ENCODE measurements around the gene ACTL10. TPM values are rescaled to one million over a fixed set of nuclear protein-coding genes. Genes with fewer than 3 reads are reported as not detected.

Gene ACTL10
- total and polyA plus RNA-seq, 2 of the 13 experiments (the other 11 are each of a cell fraction or from before 2014, with no cell fraction given), result not detected

- no peak for TF ChIP-seq RBFOX2 (IDR thresholded peaks at IDR 0.05; ENCODE audit: low read depth, low read length)
- TF ChIP-seq ASH2L (IDR thresholded peaks at IDR 0.05; ENCODE audit: insufficient read length, low read depth, low read length), result no peak
- TF ChIP-seq, protein P1, sequence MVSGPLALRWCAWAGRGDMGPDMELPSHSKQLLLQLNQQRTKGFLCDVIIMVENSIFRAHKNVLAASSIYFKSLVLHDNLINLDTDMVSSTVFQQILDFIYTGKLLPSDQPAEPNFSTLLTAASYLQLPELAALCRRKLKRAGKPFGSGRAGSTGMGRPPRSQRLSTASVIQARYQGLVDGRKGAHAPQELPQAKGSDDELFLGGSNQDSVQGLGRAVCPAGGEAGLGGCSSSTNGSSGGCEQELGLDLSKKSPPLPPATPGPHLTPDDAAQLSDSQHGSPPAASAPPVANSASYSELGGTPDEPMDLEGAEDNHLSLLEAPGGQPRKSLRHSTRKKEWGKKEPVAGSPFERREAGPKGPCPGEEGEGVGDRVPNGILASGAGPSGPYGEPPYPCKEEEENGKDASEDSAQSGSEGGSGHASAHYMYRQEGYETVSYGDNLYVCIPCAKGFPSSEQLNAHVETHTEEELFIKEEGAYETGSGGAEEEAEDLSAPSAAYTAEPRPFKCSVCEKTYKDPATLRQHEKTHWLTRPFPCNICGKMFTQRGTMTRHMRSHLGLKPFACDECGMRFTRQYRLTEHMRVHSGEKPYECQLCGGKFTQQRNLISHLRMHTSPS (CRISPR knock-in tag; IDR thresholded peaks at IDR 0.05; ENCODE audit: low read depth), result no peak
- TF ChIP-seq ZNF124 (CRISPR knock-in tag; IDR thresholded peaks at IDR 0.05), result no peak
- TF ChIP-seq ZBTB14 (CRISPR knock-in tag; IDR thresholded peaks at IDR 0.05), result no peak
- TF ChIP-seq ATF3 (CRISPR knock-in tag; IDR thresholded peaks at IDR 0.05), result no peak
- TF ChIP-seq, protein P2, sequence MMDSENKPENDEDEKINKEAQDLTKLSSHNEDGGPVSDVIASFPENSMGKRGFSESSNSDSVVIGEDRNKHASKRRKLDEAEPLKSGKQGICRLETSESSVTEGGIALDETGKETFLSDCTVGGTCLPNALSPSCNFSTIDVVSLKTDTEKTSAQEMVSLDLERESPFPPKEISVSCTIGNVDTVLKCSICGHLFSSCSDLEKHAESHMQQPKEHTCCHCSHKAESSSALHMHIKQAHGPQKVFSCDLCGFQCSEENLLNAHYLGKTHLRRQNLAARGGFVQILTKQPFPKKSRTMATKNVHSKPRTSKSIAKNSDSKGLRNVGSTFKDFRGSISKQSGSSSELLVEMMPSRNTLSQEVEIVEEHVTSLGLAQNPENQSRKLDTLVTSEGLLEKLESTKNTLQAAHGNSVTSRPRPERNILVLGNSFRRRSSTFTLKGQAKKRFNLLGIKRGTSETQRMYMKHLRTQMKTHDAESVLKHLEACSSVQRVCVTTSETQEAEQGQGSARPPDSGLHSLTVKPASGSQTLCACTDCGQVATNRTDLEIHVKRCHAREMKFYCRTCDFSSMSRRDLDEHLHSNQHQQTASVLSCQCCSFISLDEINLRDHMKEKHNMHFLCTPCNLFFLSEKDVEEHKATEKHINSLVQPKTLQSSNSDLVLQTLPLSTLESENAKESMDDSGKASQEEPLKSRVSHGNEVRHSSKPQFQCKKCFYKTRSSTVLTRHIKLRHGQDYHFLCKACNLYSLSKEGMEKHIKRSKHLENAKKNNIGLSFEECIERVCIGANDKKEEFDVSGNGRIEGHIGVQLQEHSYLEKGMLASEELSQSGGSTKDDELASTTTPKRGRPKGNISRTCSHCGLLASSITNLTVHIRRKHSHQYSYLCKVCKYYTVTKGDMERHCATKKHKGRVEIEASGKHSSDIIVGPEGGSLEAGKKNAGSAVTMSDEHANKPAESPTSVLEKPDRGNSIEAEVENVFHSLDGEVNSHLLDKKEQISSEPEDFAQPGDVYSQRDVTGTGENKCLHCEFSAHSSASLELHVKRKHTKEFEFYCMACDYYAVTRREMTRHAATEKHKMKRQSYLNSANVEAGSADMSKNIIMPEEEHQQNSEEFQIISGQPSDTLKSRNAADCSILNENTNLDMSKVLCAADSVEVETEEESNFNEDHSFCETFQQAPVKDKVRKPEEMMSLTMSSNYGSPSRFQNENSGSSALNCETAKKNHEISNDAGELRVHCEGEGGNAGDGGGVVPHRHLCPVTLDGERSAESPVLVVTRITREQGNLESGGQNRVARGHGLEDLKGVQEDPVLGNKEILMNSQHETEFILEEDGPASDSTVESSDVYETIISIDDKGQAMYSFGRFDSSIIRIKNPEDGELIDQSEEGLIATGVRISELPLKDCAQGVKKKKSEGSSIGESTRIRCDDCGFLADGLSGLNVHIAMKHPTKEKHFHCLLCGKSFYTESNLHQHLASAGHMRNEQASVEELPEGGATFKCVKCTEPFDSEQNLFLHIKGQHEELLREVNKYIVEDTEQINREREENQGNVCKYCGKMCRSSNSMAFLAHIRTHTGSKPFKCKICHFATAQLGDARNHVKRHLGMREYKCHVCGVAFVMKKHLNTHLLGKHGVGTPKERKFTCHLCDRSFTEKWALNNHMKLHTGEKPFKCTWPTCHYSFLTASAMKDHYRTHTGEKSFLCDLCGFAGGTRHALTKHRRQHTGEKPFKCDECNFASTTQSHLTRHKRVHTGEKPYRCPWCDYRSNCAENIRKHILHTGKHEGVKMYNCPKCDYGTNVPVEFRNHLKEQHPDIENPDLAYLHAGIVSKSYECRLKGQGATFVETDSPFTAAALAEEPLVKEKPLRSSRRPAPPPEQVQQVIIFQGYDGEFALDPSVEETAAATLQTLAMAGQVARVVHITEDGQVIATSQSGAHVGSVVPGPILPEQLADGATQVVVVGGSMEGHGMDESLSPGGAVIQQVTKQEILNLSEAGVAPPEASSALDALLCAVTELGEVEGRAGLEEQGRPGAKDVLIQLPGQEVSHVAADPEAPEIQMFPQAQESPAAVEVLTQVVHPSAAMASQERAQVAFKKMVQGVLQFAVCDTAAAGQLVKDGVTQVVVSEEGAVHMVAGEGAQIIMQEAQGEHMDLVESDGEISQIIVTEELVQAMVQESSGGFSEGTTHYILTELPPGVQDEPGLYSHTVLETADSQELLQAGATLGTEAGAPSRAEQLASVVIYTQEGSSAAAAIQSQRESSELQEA (CRISPR knock-in tag; IDR thresholded peaks at IDR 0.05; ENCODE audit: not compliant biosample characterization), result no peak
- no peak for TF ChIP-seq TBP (CRISPR knock-in tag; IDR thresholded peaks at IDR 0.05)
- TF ChIP-seq MAF1 (CRISPR knock-in tag; IDR thresholded peaks at IDR 0.05; ENCODE audit: borderline replicate concordance), result no peak
- TF ChIP-seq POLR2G (IDR thresholded peaks at IDR 0.05; ENCODE audit: low read depth, low read length), result peak; percentile 67; the same call in 1 of the 2 replicates
- TF ChIP-seq SP2 (CRISPR knock-in tag; IDR thresholded peaks at IDR 0.05), result no peak
- no peak for TF ChIP-seq CHCHD3 (CRISPR knock-in tag; IDR thresholded peaks at IDR 0.05)
- no peak for TF ChIP-seq TBL1XR1 (IDR thresholded peaks at IDR 0.05; ENCODE audit: borderline replicate concordance, low read length, partially characterized antibody)
- no peak for TF ChIP-seq BCL6 (CRISPR knock-in tag; IDR thresholded peaks at IDR 0.05)
- no peak for TF ChIP-seq CHD2 (IDR thresholded peaks at IDR 0.05; ENCODE audit: low read depth, low read length)
- TF ChIP-seq SUZ12 (IDR thresholded peaks at IDR 0.05; ENCODE audit: low read depth, low read length), result no peak
- TF ChIP-seq KDM3A (CRISPR knock-in tag; IDR thresholded peaks at IDR 0.05; ENCODE audit: low read depth), result no peak
- TF ChIP-seq RNF2 (conservative IDR thresholded peaks at IDR 0.05; ENCODE audit: low read depth), result no peak
- TF ChIP-seq ZNF205 (CRISPR knock-in tag; IDR thresholded peaks at IDR 0.05), result no peak
These were observed 15.8 kb upstream of the ACTL10 start (continued) for GRCh38 chr20:33650753-33651561.
